Cardiac septum (tissue), 1 donor: Measurements from ENCODE around the gene TBC1D2B. TPM values are rescaled to one million over a fixed set of nuclear protein-coding genes. Genes with fewer than 3 reads are reported as not detected.

ENCODE experiments used
- DNase-seq: peaks from one replicate; pipeline ENCODE4 v3.0.0-alpha.2; 2020; ENCODE audit warnings: low spot score
- intact Hi-C: fragments of 100-400 bp; cut with DNase I; formaldehyde crosslinking; loops from one replicate; pipeline ENCODE4 v1.14.0; 2022
- long read RNA-seq: library from polyadenylated mRNA; unstranded; transcript quantifications from one replicate; pipeline ENCODE4 v2.0.0, GENCODE V29; 2021
- total RNA-seq: library from RNA; stranded (reverse); fragmentation: NEBNext Ultra II Directional; extraction: Animal tissue kit (Norgen Biotek cat#: 25700); gene quantifications from one replicate; pipeline ENCODE4 v1.2.1, GENCODE V29; 2021
- donor health status: DM: no; HTN: no; CAD: no.

Gene TBC1D2B
- total RNA-seq, result 11.3 TPM
- long read RNA-seq, full-length matches to known transcripts, result 5 of 8 reads
- long read RNA-seq, partial matches to known transcripts, result 0 of 8 reads
- long read RNA-seq, other reads (novel, unspliced or antisense), result 3 of 8 reads

- DNase-seq, result peak; percentile 87
- intact Hi-C loops, result no loop called here
Observed at GRCh38 chr15:78077053-78077870, at the start of gene TBC1D2B. Gene TBC1D2B (minus strand): TSS chr15:78077711. CDS start chr15:78077652, 59 bp downstream.

GRCh38 chr15:78125267-78125666, 47.8 kb upstream of the TBC1D2B start:
- no peak for DNase-seq
- intact Hi-C loops, result no loop called here

GRCh38 chr15:78120523-78120922, 43.0 kb upstream of the TBC1D2B start:
- intact Hi-C loops, result no loop called here
- no peak for DNase-seq

- intact Hi-C loops, result loop anchor here (2.0 to 10.0 kb wide), 3 partner anchors 82 to 312 kb away; no protein-coding TSS in a partner anchor
Observed at GRCh38 chr15:78112551-78112950, 35.0 kb upstream of the TBC1D2B start.

GRCh38 chr15:78111788-78112187, 34.3 kb upstream of the TBC1D2B start:
- intact Hi-C loops, result loop anchor here (2.0 to 10.0 kb wide), 3 partner anchors 83 to 313 kb away; no protein-coding TSS in a partner anchor
- DNase-seq, result no peak

More at GRCh38 chr15:78112551-78112950, 35.0 kb upstream of the TBC1D2B start:
- no peak for DNase-seq

- DNase-seq, result no peak
- intact Hi-C loops, result loop anchor here (10.0 kb wide), 1 partner anchor 314 kb away; no protein-coding TSS in a partner anchor
Observed at GRCh38 chr15:78110916-78111475, 33.5 kb upstream of the TBC1D2B start.

- intact Hi-C loops, result loop anchor here (10.0 kb wide), 1 partner anchor 315 kb away; no protein-coding TSS in a partner anchor
- DNase-seq, result no peak
Observed at GRCh38 chr15:78110096-78110495, 32.6 kb upstream of the TBC1D2B start.

GRCh38 chr15:78109156-78109555, 31.6 kb upstream of the TBC1D2B start:
- DNase-seq, result no peak
- intact Hi-C loops, result loop anchor here (2.0 kb wide), 1 partner anchor 150 kb away; no protein-coding TSS in a partner anchor

GRCh38 chr15:78108300-78109084, 31.0 kb upstream of the TBC1D2B start:
- intact Hi-C loops, result loop anchor here (1.0 to 2.0 kb wide), 2 partner anchors 142 to 150 kb away; no protein-coding TSS in a partner anchor
- DNase-seq, result peak; percentile 92

- intact Hi-C loops, result loop anchor here (2.0 kb wide), 1 partner anchor 107 kb away; no protein-coding TSS in a partner anchor
- peak; percentile 59 for DNase-seq
Observed at GRCh38 chr15:78107471-78107870, 30.0 kb upstream of the TBC1D2B start.

- no peak for DNase-seq
- intact Hi-C loops, result loop anchor here (2.0 kb wide), 1 partner anchor 105 kb away; no protein-coding TSS in a partner anchor
Observed at GRCh38 chr15:78105476-78106241, 28.1 kb upstream of the TBC1D2B start.

- intact Hi-C loops, result no loop called here
- no peak for DNase-seq
Observed at GRCh38 chr15:78104566-78105475, 27.3 kb upstream of the TBC1D2B start.

GRCh38 chr15:78104119-78104479, 26.6 kb upstream of the TBC1D2B start:
- intact Hi-C loops, result no loop called here
- peak; percentile 31 for DNase-seq

GRCh38 chr15:78103406-78104118, 26.1 kb upstream of the TBC1D2B start:
- intact Hi-C loops, result no loop called here

GRCh38 chr15:78102741-78103140, 25.2 kb upstream of the TBC1D2B start:
- no peak for DNase-seq
- intact Hi-C loops, result no loop called here

More at GRCh38 chr15:78103406-78104118, 26.1 kb upstream of the TBC1D2B start:
- peak; percentile 67 for DNase-seq

GRCh38 chr15:78102211-78102610, 24.7 kb upstream of the TBC1D2B start:
- DNase-seq, result no peak
- intact Hi-C loops, result no loop called here

GRCh38 chr15:78101423-78102105, 24.1 kb upstream of the TBC1D2B start:
- intact Hi-C loops, result no loop called here
- DNase-seq, result no peak
